Naive thymus-derived CD4-positive, alpha-beta T cell (primary cell): Measurements from ENCODE around the gene PSD4. TPM values are rescaled to one million over a fixed set of nuclear protein-coding genes. Genes with fewer than 3 reads are reported as not detected.

Experiments
- ATAC-seq: fragments of 150-1000 bp; cut with Tn5 transposase; 2 replicates; pipeline ENCODE4 v1.10.0; 2021; ENCODE audit warnings: mild to moderate bottlenecking, moderate library complexity
- CTCF ChIA-PET: fragments of 350-600 bp; sonication (Branson Sonifier 250); formaldehyde crosslinking; loops from one replicate; lab custom pipeline; 2021; ENCODE audit warnings: antibody characterized with exemption; lab: Charles Lee
- POLR2A ChIA-PET: fragments of 350-600 bp; sonication (Branson Sonifier 250); formaldehyde crosslinking; loops from one replicate; lab custom pipeline; 2021; ENCODE audit warnings: antibody characterized with exemption, inconsistent platforms; lab: Charles Lee
- DNase-seq, 9 donors: peaks; one replicate each; pipeline versions ENCODE4 v3.0.0 to v3.0.0-alpha.2; 2020 to 2022; ENCODE audit warnings: mixed read lengths in 1 of 9
- H3K27ac ChIP-seq: one replicate; pipeline ENCODE4 v1.7.0; 2013; ENCODE audit warnings: mild to moderate bottlenecking, low read depth, low read length, moderate library complexity
- H3K27me3 ChIP-seq, 2 donors: one replicate each; pipeline ENCODE4 v1.7.0; 2013; ENCODE audit warnings: low read length in 2 of 2, mild to moderate bottlenecking in 2 of 2, moderate library complexity in 2 of 2; ENCODE audit not compliant: control insufficient read depth in 2 of 2, insufficient read depth in 2 of 2
- H3K36me3 ChIP-seq, 3 experiments: 1 replicate in 2 of 3; 2 replicates in 1 of 3; pipeline ENCODE4 v1.7.0; 2013; ENCODE audit warnings: low read length in 3 of 3, mild to moderate bottlenecking in 3 of 3, moderate library complexity in 1 of 3; ENCODE audit not compliant: insufficient read depth in 3 of 3, control insufficient read depth in 2 of 3
- H3K4me1 ChIP-seq, 2 donors: one replicate each; pipeline ENCODE4 v1.7.0; 2013; ENCODE audit warnings: low read length in 2 of 2, mild to moderate bottlenecking in 2 of 2, moderate library complexity in 1 of 2; ENCODE audit not compliant: control insufficient read depth in 2 of 2, insufficient read depth in 2 of 2
- H3K4me3 ChIP-seq: 2 replicates; pipeline ENCODE4 v1.7.0; 2013; ENCODE audit warnings: mild to moderate bottlenecking, low read length
- H3K9me3 ChIP-seq, 3 experiments: 1 replicate in 2 of 3; 2 replicates in 1 of 3; pipeline ENCODE4 v1.7.0; 2013; ENCODE audit warnings: low read length in 3 of 3; ENCODE audit not compliant: control insufficient read depth in 2 of 3
- H3K27ac Mint-ChIP-seq, 9 donors: one replicate each; pipeline ENCODE4 v1.8.0; 2020 to 2022; ENCODE audit warnings: mixed read lengths in 9 of 9, mild to moderate bottlenecking in 8 of 9, moderate library complexity in 5 of 9, inconsistent platforms in 2 of 9
- H3K27me3 Mint-ChIP-seq, 5 donors: one replicate each; pipeline ENCODE4 v1.8.0; 2021 to 2022; ENCODE audit warnings: mixed read lengths in 5 of 5, mild to moderate bottlenecking in 1 of 5
- H3K36me3 Mint-ChIP-seq, 5 donors: one replicate each; pipeline ENCODE4 v1.8.0; 2020 to 2022; ENCODE audit warnings: mixed read lengths in 5 of 5, mild to moderate bottlenecking in 3 of 5, inconsistent platforms in 1 of 5
- H3K4me1 Mint-ChIP-seq, 7 donors: one replicate each; pipeline ENCODE4 v1.8.0; 2020 to 2022; ENCODE audit warnings: mixed read lengths in 7 of 7, mild to moderate bottlenecking in 3 of 7, inconsistent platforms in 1 of 7
- H3K4me3 Mint-ChIP-seq, 10 donors: one replicate each; pipeline ENCODE4 v1.8.0; 2020 to 2022; ENCODE audit warnings: mild to moderate bottlenecking in 10 of 10, mixed read lengths in 10 of 10, moderate library complexity in 6 of 10, inconsistent platforms in 2 of 10
- H3K9me3 Mint-ChIP-seq, 11 donors: one replicate each; pipeline ENCODE4 v1.8.0; 2020 to 2022; ENCODE audit warnings: mixed read lengths in 11 of 11, mild to moderate bottlenecking in 4 of 11, inconsistent platforms in 1 of 11, moderate library complexity in 1 of 11
- intact Hi-C, 2 donors: fragments of 100-400 bp; cut with micrococcal nuclease; formaldehyde crosslinking; loops; one replicate each; pipeline ENCODE4 v1.15.1; 2023
- polyA plus RNA-seq, 2 donors: library from polyadenylated mRNA; unstranded; fragments of 300-500 nt; fragmentation: Illumina TruSeq; gene quantifications; one replicate each; pipeline ENCODE4 v1.2.3, GENCODE V29; 2021
- total RNA-seq, 6 experiments: library from RNA in 5 of 6; stranded (reverse) in 5 of 6; gene quantifications; 1 replicate in 5 of 6; 2 replicates in 1 of 6; pipeline ENCODE4 v1.2.3 and lab custom pipeline; 2021 to 2026

Gene PSD4
- total and polyA plus RNA-seq, 7 experiments from 2014 or later, result 28.0 to 399 (median 112) TPM

- CTCF ChIA-PET, result interaction anchor here (1.0 to 1.3 kb wide), 2 partner anchors 10 to 12 kb away, joined by 3 to 4 read pairs; no protein-coding TSS in a partner anchor
- H3K36me3 Mint-ChIP-seq, result no peaks in the 10 kb centered on the region
- peaks cover 0 to 3% (median 0%) of the 10 kb centered on the region in 11 donors for H3K9me3 Mint-ChIP-seq
- no peaks in the 10 kb centered on the region for H3K4me1 ChIP-seq
- no peaks in the 10 kb centered on the region for H3K9me3 ChIP-seq
- H3K27me3 ChIP-seq, result no peaks in the 10 kb centered on the region
- H3K36me3 ChIP-seq, result no peaks in the 10 kb centered on the region
- peaks cover 0 to 19% (median 5%) of the 10 kb centered on the region in 7 donors for H3K4me1 Mint-ChIP-seq
- H3K4me3 ChIP-seq, result no peak overlapping the region
- POLR2A ChIA-PET, result no interaction called here
- no peak for ATAC-seq
- no peak overlapping the region for H3K27ac Mint-ChIP-seq
- H3K27me3 Mint-ChIP-seq, result peaks cover 0 to 4% (median 0%) of the 10 kb centered on the region in 5 donors
- no peak overlapping the region for H3K27ac ChIP-seq
- no peak for DNase-seq
- H3K4me3 Mint-ChIP-seq, result peak overlapping the region in 1 of 10 donors; percentile 63
- intact Hi-C loops, result no loop called here
Observed at GRCh38 chr2:113127646-113128570, 45.9 kb upstream of the PSD4 start.

- Mint-ChIP-seq H3K4me1 (peaks cover 0 to 21% (median under 1%) of the 10 kb centered on the region in 7 donors), H3K27me3 (peaks cover 0 to 4% (median 0%) of the 10 kb centered on the region in 5 donors), H3K4me3 (no peak overlapping the region), H3K27ac (no peak overlapping the region), H3K36me3 (no peaks in the 10 kb centered on the region), H3K9me3 (peaks cover 0 to 2% (median 0%) of the 10 kb centered on the region in 11 donors)
- no peak for ATAC-seq
- POLR2A ChIA-PET, result interaction anchor here (0.5 to 0.7 kb wide), 2 partner anchors 71 to 201 kb away, joined by 3 read pairs; no protein-coding TSS in a partner anchor
- H3K4me1 ChIP-seq, result no peaks in the 10 kb centered on the region
- H3K36me3 ChIP-seq, result no peaks in the 10 kb centered on the region
- no peak for DNase-seq
- no peak overlapping the region for H3K27ac ChIP-seq
- H3K4me3 ChIP-seq, result no peak overlapping the region
- no peaks in the 10 kb centered on the region for H3K27me3 ChIP-seq
- intact Hi-C loops, result no loop called here
- no peaks in the 10 kb centered on the region for H3K9me3 ChIP-seq
- CTCF ChIA-PET, result interaction anchor here (1.3 kb wide), 1 partner anchor 10 kb away, joined by 4 read pairs; no protein-coding TSS in a partner anchor
Observed at GRCh38 chr2:113129519-113130078, 44.2 kb upstream of the PSD4 start.

- intact Hi-C loops, result no loop called here
Observed at GRCh38 chr2:113131352-113132185, 42.2 kb upstream of the PSD4 start.

GRCh38 chr2:113132414-113133021, 41.3 kb upstream of the PSD4 start:
- DNase-seq (no peak), ATAC-seq (no peak)
- no peaks in the 10 kb centered on the region for H3K36me3 ChIP-seq
- no peak overlapping the region for H3K27ac ChIP-seq
- H3K27ac Mint-ChIP-seq, result no peak overlapping the region
- peaks cover 0 to 2% (median 0%) of the 10 kb centered on the region in 11 donors for H3K9me3 Mint-ChIP-seq
- peaks cover 5 to 19% (median 6%) of the 10 kb centered on the region in 7 donors for H3K4me1 Mint-ChIP-seq
- H3K27me3 ChIP-seq, result no peaks in the 10 kb centered on the region
- intact Hi-C loops, result no loop called here
- H3K4me1 ChIP-seq, result no peaks in the 10 kb centered on the region
- H3K4me3 Mint-ChIP-seq, result no peak overlapping the region
- no peak overlapping the region for H3K4me3 ChIP-seq
- H3K9me3 ChIP-seq, result no peaks in the 10 kb centered on the region
- POLR2A ChIA-PET, result interaction anchor here (0.6 kb wide), 1 partner anchor 153 kb away, joined by 4 read pairs; no protein-coding TSS in a partner anchor
- no peaks in the 10 kb centered on the region for H3K27me3 Mint-ChIP-seq
- CTCF ChIA-PET, result interaction anchor here (1.4 kb wide), 1 partner anchor 66 kb away, joined by 8 read pairs; no protein-coding TSS in a partner anchor
- no peaks in the 10 kb centered on the region for H3K36me3 Mint-ChIP-seq

More at GRCh38 chr2:113131352-113132185, 42.2 kb upstream of the PSD4 start:
- Mint-ChIP-seq H3K27me3 (no peaks in the 10 kb centered on the region), H3K9me3 (peaks cover 0 to 2% (median 0%) of the 10 kb centered on the region in 11 donors), H3K36me3 (no peaks in the 10 kb centered on the region), H3K4me1 (peaks cover 0 to 13% (median 0%) of the 10 kb centered on the region in 7 donors), H3K4me3 (no peak overlapping the region), H3K27ac (peak overlapping the region in 1 of 9 donors; percentile 17)
- DNase-seq (no peak), ATAC-seq (no peak)
- ChIA-PET CTCF (interaction anchor here (1.1 kb wide), 1 partner anchor 10 kb away, joined by 3 read pairs; no protein-coding TSS in a partner anchor), POLR2A (no interaction called here)
- no peaks in the 10 kb centered on the region for H3K27me3 ChIP-seq
- H3K4me3 ChIP-seq, result no peak overlapping the region
- H3K27ac ChIP-seq, result no peak overlapping the region
- no peaks in the 10 kb centered on the region for H3K36me3 ChIP-seq
- H3K4me1 ChIP-seq, result no peaks in the 10 kb centered on the region
- H3K9me3 ChIP-seq, result no peaks in the 10 kb centered on the region

GRCh38 chr2:113133704-113134598, 39.8 kb upstream of the PSD4 start:
- Mint-ChIP-seq H3K36me3 (no peaks in the 10 kb centered on the region), H3K4me1 (peaks cover 13 to 33% (median 17%) of the 10 kb centered on the region in 7 donors), H3K4me3 (no peak overlapping the region), H3K27ac (peak overlapping the region in 2 of 9 donors; percentile 6 to 29), H3K27me3 (no peaks in the 10 kb centered on the region), H3K9me3 (peaks cover 0 to 2% (median 0%) of the 10 kb centered on the region in 11 donors)
- H3K4me3 ChIP-seq, result no peak overlapping the region
- CTCF ChIA-PET, result interaction anchor here (0.9 to 12.3 kb wide), 6 partner anchors 23 to 65 kb away, joined by 4 to 356 read pairs (median 57); partner anchors contain the start of gene PSD4
- peaks cover 0 to 5% of the 10 kb centered on the region in 2 donors for H3K4me1 ChIP-seq
- no peaks in the 10 kb centered on the region for H3K27me3 ChIP-seq
- no peak for ATAC-seq
- POLR2A ChIA-PET, result interaction anchor here (1.0 to 1.4 kb wide), 2 partner anchors 63 to 68 kb away, joined by 3 read pairs; no protein-coding TSS in a partner anchor
- no peak for DNase-seq
- intact Hi-C loops, result no loop called here
- H3K36me3 ChIP-seq, result no peaks in the 10 kb centered on the region
- H3K9me3 ChIP-seq, result no peaks in the 10 kb centered on the region
- no peak overlapping the region for H3K27ac ChIP-seq
